Hepatic stellate cell (primary cell): Measurements from ENCODE around the gene TBL1Y.
"Not testable (repeated sequence)": the region's sequence is repeated elsewhere in the genome, so short reads cannot be mapped to it uniquely, and the experiment has no call there.

Experiments used
- DNase-seq: peaks from one replicate; pipeline ENCODE4 v3.0.0; 2011; ENCODE audit warnings: low spot score

Gene TBL1Y

GRCh38 chrY:6910372-6911252 lies at the start of gene TBL1Y:
Gene TBL1Y, plus strand, starts transcription at chrY:6910697. Its CDS starts 114,388 bp downstream, at chrY:7025085.
- DNase-seq = no peak

- DNase-seq = no peak
Measured at GRCh38 chrY:6894496-6894895, 16.0 kb upstream of the TBL1Y start.

- no peak for DNase-seq
Measured at GRCh38 chrY:6895236-6895635, 15.3 kb upstream of the TBL1Y start.

- not testable (repeated sequence) for DNase-seq
Measured at GRCh38 chrY:6902116-6902515, 8.4 kb upstream of the TBL1Y start.

- DNase-seq = no peak
Measured at GRCh38 chrY:6907591-6907990, 2.9 kb upstream of the TBL1Y start.

- DNase-seq = not testable (repeated sequence)
Measured at GRCh38 chrY:6908021-6908420, 2.5 kb upstream of the TBL1Y start.

- DNase-seq = no peak
Measured at GRCh38 chrY:6909118-6909521, 1.4 kb upstream of the TBL1Y start.

GRCh38 chrY:6909856-6910255 lies 641 bp upstream of the TBL1Y start:
- no peak for DNase-seq

- DNase-seq = no peak
Measured at GRCh38 chrY:6911253-6911881, 870 bp downstream of the TBL1Y start, which contains the start of gene AMELY. Gene AMELY, minus strand, starts transcription at chrY:6911752. Its CDS starts 39,144 bp downstream, at chrY:6872608.

- DNase-seq = no peak
Measured at GRCh38 chrY:6913362-6913761, 2.9 kb downstream of the TBL1Y start.

GRCh38 chrY:6921061-6921460 lies 10.6 kb downstream of the TBL1Y start:
- no peak for DNase-seq

- no peak for DNase-seq
Measured at GRCh38 chrY:6928265-6928664, 17.8 kb downstream of the TBL1Y start.

- no peak for DNase-seq
Measured at GRCh38 chrY:6929237-6929636, 18.7 kb downstream of the TBL1Y start.

- DNase-seq = no peak
Measured at GRCh38 chrY:6931779-6932396, 21.4 kb downstream of the TBL1Y start.

GRCh38 chrY:6935497-6935896 lies 25.0 kb downstream of the TBL1Y start:
- DNase-seq = no peak

- no peak for DNase-seq
Measured at GRCh38 chrY:6947695-6948094, 37.2 kb downstream of the TBL1Y start.

- no peak for DNase-seq
Measured at GRCh38 chrY:6948378-6948777, 37.9 kb downstream of the TBL1Y start.

GRCh38 chrY:6949947-6950346 lies 39.5 kb downstream of the TBL1Y start:
- no peak for DNase-seq

- no peak for DNase-seq
Measured at GRCh38 chrY:6964732-6965131, 54.2 kb downstream of the TBL1Y start.

GRCh38 chrY:6966521-6966920 lies 56.0 kb downstream of the TBL1Y start:
- no peak for DNase-seq

- no peak for DNase-seq
Measured at GRCh38 chrY:6967736-6968135, 57.2 kb downstream of the TBL1Y start.

- DNase-seq = no peak
Measured at GRCh38 chrY:6968191-6968590, 57.7 kb downstream of the TBL1Y start.
